CD4-positive, alpha-beta T cell treated with Interleukin-12 subunit alpha and Interleukin-12 subunit beta, for 1 hour (primary cell): Measurements from ENCODE around the gene CCDC85B.

Experiments used
- DNase-seq: peaks from one replicate; pipeline ENCODE4 v3.0.0-alpha.2; 2020

CCDC85B gene

GRCh38 chr11:65869643-65870306 is 20.7 kb upstream of the CCDC85B start:
- DNase-seq: no peak

GRCh38 chr11:65870307-65870658 is 20.2 kb upstream of the CCDC85B start:
- no peak for DNase-seq

DNA sequence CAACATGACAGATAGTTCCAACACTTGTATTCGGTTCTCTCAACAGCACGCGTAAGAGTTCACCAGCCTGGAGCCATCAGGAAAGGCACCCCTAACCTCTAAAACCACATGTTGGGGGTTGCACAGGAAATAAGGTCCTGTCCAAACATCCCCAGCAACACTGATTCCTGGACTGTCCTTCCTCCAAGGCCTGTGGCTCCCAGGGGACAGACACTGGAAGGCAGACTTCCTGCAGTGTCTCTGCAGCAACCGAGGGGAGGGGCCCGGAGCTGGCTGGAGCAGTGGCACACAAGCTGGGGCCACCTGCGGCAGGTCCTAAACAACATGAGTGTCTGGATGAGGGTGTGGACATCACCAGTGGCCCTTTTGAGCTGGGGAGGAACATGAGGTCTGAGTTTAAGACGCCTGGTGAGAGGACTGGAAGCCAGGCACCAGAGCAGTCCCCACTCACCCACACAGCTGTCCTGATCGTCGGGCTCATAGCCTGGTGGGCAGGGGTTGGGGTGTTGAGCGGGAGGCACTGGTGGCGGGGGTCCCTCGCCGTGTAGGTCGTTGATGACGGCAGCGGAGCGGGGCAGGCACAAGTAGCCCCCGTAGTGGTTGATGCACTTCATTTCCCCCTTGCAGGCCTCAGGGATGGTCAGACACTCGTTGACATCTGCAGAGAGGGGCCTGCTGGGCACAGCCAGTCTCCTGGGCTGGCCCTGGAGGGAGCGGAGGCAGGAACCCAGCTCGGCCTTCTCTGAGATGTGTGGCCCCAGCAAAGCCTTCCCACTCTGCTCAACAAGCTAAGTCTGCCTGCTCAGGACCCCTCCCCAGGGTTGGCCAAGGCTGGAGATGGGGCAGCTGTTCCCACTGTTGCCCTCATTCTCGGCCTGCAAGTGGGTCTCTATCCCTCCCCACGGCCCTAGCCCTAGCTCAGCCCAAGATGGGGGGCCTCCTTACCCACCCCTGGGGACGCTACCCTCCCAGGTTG is 19.5 kb upstream of the CCDC85B start:
- DNase-seq: no peak

DNA sequence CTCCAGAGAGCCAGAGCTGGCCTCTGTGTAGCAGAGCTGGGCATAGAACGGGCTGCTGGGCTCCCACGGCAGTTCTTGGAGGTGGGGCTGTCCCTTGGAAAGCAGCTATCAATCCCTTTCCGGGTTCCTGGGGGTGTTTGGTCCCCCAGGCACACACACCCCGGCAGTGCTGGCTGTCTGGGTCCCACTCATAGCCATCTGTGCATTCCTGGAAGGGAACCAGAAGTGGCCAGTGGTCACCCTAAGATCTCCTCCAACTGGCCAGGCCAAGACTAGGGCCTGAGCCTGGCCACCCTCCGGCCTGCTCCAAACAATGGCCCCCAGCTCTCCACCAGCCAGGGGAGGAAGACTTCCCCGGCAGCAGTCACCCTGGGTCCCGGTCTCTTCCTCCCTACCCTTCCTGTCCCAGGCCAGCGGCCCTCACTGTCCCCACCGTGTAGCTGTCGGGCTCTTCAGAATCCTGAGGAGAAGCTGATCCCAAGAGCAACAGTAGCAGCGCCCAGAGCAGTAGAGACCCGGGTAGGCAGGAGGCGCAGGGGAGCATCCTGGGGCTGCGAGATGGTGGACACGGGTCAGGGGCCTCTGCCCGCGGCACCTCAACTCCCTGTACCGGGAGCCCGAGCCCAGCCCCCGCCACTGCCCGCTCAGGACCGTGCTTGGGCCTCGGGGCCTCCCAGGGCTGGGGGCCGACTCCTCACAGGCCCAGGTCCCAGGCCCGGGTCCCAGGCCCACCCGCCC is 18.5 kb upstream of the CCDC85B start:
- DNase-seq: no peak

DNA sequence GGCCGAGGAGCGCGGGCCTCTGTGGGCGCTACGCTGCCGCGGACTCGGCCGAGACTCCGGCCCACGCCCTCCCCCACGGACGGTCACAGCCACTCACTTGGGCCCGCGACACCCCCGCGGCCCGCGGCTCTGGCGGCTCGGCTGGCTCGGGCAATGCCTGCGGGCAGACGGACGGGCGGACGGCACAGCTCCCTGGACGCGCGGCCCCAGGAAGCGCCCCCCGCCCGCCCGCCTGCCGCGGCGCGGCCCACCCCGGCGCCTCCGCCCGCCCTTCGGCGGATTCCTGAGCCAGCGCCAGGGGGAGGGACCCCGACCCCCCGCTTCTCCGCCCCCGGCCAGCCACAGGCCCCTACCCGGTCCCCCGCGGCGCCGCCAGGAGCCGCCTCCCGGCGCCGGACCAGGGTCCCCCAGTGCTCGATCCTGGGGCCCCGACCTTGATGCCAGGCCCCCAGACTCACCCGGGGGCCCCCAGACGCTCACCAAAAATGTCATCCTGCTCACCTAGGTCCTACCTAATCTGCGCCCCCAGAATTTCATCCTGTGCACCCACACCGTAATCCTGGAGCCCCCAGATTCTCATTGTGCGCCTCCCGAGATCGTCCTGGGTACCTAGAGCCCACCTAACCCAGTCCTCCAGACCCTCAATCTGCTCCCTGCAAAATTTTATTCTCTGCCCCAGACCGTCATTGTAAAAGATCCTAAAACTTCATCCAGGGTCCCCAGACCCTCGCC is 17.7 kb upstream of the CCDC85B start, which contains the start of gene EFEMP2:
Gene EFEMP2 (minus strand): TSS at position 215 of the 732 bp plus-strand sequence. CDS start 446 bp downstream, outside the sequence.
- no peak for DNase-seq

DNA sequence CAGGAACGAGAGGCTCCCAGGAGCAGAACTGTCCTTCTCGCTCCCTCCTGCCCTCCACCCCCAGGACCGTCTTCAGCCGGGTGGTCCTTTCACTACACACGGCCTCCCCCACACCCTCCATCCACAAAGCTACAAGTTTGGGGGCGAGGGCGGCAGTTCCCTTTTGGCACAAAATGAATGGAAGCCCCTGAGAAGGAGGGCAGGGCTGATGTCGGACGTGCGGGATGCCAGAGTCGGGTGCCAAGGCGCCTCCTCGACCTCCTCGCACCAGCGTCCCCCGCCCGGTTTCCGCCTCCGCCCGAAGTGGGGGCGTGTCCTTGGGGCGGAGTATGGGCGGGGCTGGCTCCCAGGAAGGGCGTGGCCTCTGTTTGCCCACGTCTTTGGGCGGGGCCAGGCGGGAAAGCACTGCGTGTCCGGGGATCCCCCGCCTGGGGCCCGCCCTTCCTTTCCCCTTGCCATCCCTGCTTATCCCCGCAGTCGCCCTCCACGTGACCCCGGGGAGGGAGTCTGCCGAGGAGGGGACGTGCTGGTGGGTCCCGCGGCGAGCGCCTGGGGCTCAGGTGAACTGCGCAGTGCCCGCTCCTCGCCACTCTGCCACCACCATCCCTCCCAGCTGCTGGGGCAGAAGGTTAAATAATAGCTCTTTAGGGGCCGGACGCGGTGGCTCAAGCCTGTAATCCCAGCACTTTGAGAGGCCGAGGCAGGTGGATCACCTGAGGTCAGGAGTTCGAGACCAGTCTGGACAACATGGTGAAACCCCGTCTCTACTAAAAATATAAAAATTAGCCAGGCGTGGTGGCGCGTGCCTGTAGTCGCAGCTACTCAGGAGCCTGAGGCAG is 16.9 kb upstream of the CCDC85B start:
- DNase-seq: peak; percentile 97

- DNase-seq: peak; percentile 64
These were observed 10.9 kb upstream of the CCDC85B start, which contains the start of gene CTSW for GRCh38 chr11:65879617-65880016. TSS of gene CTSW (plus strand) at chr11:65879837. CDS start at chr11:65879855, 18 bp downstream.

GRCh38 chr11:65880027-65880426 is 10.4 kb upstream of the CCDC85B start:
- DNase-seq: no peak

- no peak for DNase-seq
These were observed 9.5 kb upstream of the CCDC85B start for GRCh38 chr11:65880844-65881421.

GRCh38 chr11:65882120-65883057 is 8.1 kb upstream of the CCDC85B start:
- DNase-seq: no peak

GRCh38 chr11:65883058-65883761 is 7.3 kb upstream of the CCDC85B start:
- no peak for DNase-seq

GRCh38 chr11:65883786-65884715 is 6.4 kb upstream of the CCDC85B start:
- DNase-seq: no peak

- DNase-seq: peak; percentile 87
These were observed 5.8 kb upstream of the CCDC85B start for GRCh38 chr11:65884716-65885092.

DNA sequence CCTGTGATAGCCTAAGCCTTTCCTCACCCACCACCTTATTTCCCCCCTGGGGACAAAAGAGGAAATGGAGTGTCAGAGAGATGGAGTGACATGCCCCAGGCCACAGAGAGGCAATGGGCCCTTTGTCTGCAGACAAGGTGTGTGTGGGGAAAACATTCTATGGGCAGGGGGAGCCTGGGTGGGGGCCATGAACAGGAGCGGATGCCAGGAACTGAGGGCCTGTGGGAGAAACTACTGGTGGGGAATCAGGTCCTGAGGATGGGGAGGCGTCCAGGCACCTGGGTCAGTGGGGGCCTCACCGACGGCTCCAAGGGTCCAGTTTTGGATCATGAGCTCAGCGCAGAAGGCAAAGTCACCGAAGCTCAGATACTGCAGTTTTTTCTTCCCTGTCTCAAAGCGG is 5.2 kb upstream of the CCDC85B start:
- DNase-seq: no peak

DNA sequence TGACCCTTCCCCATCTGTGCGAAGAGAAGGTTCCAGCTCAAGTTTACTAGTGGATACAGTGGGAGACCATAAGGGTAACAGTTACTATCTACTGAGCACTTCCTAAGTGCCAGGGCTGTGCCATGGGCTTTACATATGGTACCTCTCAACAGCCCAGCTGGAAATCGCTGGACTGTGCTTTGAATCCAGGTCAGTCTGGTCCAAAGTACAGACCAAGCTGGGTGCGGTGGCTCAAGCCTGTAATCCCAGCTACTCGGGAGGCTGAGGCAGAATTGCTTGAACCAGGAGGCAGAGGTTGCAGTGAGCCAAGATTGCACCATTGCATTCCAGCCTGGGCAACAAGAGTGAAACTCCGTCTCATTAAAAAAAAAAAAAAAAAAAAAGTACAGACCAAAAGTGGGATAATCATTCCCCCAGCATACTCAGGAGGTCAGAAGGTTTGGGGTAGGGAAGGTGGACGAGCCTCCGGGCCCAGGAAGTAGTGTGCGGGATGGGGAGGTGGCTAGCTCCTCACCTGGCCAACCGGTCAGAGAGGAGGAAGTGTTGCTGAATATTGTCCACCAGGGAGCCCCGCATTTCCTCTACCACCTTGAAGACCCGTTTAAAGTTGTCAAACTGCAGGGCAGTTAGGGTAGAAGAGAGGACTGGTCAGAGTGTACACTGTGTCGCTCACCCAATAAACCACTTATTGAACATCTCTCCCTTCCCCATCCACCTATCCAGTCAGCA is 4.5 kb upstream of the CCDC85B start:
- no peak for DNase-seq

DNA sequence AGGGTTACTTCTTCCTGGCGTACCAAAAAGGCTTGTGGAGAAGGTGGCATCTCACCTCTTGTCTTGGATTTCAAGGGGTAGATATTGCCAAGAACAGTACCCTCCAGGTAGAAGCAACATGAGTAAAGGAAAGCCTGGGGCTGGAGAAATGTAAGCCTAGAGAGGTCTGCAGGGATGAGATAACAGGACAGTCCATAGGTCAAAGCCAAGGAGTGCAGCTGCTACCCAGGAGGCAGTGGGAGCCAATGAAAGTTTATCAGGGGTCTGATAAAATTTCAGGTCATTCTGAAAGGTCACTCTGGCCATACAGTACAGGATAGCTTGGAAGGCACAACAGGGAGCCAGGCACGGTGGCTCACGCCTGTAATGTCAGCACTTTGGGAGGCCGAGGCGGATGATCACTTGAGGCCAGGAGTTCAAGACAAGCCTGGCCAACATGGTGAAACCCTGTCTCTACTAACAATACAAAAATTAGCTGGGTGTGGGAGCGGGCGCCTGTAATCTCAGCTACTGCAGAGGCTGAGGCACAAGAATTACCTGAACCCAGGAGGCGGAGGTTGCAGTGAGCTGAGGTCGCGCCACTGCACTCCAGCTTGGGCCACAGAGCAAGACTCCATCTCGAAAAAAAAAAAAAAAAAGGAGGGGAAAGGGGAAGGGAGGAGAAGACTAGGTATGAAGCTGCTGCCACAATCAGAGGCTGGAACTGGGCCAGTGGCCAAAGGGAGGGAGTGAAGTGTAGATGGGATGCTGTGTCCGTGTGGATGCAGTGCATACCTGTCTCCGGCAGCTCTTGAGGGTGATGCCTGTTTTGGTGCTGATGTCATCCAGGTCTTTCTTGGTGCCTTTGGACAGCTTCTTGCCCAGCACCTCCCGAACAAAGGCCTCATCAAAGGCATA is 3.4 kb upstream of the CCDC85B start:
- DNase-seq: no peak
